Measurements from ENCODE around the gene KLHL26.

GRCh38 chr19:18645035-18645511 lies 8.2 kb downstream of the KLHL26 start:
- TF ChIP-seq, protein P1, sequence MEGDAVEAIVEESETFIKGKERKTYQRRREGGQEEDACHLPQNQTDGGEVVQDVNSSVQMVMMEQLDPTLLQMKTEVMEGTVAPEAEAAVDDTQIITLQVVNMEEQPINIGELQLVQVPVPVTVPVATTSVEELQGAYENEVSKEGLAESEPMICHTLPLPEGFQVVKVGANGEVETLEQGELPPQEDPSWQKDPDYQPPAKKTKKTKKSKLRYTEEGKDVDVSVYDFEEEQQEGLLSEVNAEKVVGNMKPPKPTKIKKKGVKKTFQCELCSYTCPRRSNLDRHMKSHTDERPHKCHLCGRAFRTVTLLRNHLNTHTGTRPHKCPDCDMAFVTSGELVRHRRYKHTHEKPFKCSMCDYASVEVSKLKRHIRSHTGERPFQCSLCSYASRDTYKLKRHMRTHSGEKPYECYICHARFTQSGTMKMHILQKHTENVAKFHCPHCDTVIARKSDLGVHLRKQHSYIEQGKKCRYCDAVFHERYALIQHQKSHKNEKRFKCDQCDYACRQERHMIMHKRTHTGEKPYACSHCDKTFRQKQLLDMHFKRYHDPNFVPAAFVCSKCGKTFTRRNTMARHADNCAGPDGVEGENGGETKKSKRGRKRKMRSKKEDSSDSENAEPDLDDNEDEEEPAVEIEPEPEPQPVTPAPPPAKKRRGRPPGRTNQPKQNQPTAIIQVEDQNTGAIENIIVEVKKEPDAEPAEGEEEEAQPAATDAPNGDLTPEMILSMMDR (IDR thresholded peaks at IDR 0.05) = no peak
- no peak for TF ChIP-seq POLR2A (IDR thresholded peaks at IDR 0.05)

Measured in thyroid gland (tissue), 4 donors.